Coronary artery (tissue), 2 donors: ENCODE measurements around the gene RCC1.
"Not testable (repeated sequence)": the region's sequence is repeated elsewhere in the genome, so short reads cannot be mapped to it uniquely, and the experiment has no call there.

Source experiments
- DNase-seq: peaks from one replicate; pipeline ENCODE4 v3.0.0-alpha.2; 2017; ENCODE audit warnings: low spot score
- H3K27ac ChIP-seq, 2 donors: fragments of 200-600 bp; sonication (generic); one replicate each; pipeline ENCODE4 v1.5.1; 2016 to 2019
- H3K4me3 ChIP-seq: fragments of 200-600 bp; sonication (generic); 2 replicates; pipeline ENCODE4 v1.5.1; 2016; ENCODE audit warnings: mild to moderate bottlenecking, moderate library complexity
- TF ChIP-seq, protein P1 (sequence below): fragments of 200-600 bp; sonication (generic); IDR thresholded peaks from one replicate; pipeline ENCODE4 v1.5.1; 2019; ENCODE audit warnings: antibody characterized with exemption

Gene RCC1

DNA sequence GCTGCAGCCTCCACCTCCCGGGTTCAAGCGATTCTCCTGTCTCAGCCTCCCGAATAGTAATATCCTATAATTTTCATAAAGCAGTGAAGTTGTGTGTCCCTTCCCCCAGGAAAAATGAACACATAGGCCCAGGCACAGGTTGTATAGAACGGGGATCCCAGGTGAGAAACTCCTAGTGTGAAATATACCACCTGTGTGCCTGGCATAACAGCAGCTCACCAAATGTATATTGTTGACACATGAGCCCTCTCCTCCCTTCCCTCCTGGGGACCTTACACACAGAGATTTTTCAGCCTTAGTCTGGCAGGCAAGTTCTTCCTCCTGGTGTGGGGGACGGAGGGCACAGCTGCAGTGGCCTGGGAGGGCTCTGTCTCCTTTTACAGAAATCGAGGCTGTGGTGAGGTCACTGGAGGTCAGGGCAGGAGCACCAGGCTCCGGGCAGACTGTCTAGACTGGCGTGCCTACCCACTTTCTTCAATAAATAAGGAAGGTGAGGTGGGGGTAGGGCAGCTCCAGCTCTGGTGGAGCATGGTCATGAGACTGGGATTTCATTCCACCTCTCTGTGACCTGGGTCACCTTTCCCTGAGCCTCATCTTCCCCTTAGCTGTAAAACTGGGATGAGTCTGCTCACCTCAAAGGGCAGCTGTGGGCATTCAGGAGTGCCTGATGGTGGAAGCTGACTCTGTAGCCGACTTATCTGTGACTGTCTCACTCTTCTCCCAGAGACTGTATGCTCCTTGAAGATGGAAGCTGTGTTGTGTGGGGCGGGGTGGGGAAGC, 14.3 kb downstream of the RCC1 start:
- H3K27ac ChIP-seq: no peak overlapping the region

DNA sequence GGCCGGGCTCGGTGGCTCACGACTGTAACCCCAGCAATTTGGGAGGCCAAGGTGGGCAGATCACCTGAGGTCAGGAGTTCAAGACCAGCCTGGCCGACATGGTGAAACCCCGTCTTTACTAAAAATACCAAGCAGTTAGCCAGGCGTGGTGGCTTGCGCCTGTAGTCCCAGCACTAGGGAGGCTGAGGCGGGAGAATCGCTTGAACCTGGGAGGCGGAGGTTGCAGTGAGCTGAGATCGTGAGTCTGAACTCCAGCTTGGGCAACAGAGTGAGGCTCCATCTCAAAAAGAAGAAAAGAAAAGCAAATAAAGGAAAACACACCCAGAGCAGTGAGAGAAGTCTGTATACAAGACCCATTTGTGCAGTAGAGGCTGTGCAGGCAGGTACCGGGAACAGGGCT, 15.0 kb downstream of the RCC1 start:
- not testable (repeated sequence) for H3K4me3 ChIP-seq, H3K27ac ChIP-seq, DNase-seq

More for the DNA sequence above, 14.3 kb downstream of the RCC1 start:
- H3K4me3 ChIP-seq: no peak overlapping the region
- DNase-seq: no peak
- TF ChIP-seq, protein P1, sequence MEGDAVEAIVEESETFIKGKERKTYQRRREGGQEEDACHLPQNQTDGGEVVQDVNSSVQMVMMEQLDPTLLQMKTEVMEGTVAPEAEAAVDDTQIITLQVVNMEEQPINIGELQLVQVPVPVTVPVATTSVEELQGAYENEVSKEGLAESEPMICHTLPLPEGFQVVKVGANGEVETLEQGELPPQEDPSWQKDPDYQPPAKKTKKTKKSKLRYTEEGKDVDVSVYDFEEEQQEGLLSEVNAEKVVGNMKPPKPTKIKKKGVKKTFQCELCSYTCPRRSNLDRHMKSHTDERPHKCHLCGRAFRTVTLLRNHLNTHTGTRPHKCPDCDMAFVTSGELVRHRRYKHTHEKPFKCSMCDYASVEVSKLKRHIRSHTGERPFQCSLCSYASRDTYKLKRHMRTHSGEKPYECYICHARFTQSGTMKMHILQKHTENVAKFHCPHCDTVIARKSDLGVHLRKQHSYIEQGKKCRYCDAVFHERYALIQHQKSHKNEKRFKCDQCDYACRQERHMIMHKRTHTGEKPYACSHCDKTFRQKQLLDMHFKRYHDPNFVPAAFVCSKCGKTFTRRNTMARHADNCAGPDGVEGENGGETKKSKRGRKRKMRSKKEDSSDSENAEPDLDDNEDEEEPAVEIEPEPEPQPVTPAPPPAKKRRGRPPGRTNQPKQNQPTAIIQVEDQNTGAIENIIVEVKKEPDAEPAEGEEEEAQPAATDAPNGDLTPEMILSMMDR: no peak

- TF ChIP-seq, protein P1: no peak
- H3K4me3 ChIP-seq: no peak overlapping the region
- DNase-seq: no peak
- no peak overlapping the region for H3K27ac ChIP-seq
Measured at GRCh38 chr1:28521502-28522164, 15.8 kb downstream of the RCC1 start.

DNA sequence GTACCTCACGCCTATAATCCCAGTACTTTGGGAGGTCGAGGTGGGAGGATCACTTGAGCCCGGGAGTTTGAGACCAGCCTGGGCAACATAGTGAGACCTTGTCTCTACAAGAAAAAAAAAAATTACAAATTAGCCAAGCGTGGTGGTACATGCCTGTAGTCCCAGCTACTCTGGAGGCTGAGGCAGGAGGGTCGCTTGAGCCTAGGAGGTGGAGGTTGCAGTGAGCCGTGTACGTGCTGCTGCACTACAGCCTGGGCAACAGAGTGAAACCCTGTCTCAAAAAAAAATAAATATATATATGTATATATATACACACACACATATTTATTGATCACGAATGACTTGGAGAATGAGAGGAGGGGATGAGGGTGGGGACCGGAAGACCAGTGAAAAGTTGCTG, 16.7 kb downstream of the RCC1 start:
- not testable (repeated sequence) for DNase-seq, H3K27ac ChIP-seq, H3K4me3 ChIP-seq

GRCh38 chr1:28525002-28525642, 19.3 kb downstream of the RCC1 start:
- H3K4me3 ChIP-seq, DNase-seq, H3K27ac ChIP-seq: not testable (repeated sequence)

GRCh38 chr1:28526886-28527285, 21.0 kb downstream of the RCC1 start:
- no peak overlapping the region for H3K27ac ChIP-seq
- no peak overlapping the region for H3K4me3 ChIP-seq
- TF ChIP-seq, protein P1: no peak
- DNase-seq: no peak

DNA sequence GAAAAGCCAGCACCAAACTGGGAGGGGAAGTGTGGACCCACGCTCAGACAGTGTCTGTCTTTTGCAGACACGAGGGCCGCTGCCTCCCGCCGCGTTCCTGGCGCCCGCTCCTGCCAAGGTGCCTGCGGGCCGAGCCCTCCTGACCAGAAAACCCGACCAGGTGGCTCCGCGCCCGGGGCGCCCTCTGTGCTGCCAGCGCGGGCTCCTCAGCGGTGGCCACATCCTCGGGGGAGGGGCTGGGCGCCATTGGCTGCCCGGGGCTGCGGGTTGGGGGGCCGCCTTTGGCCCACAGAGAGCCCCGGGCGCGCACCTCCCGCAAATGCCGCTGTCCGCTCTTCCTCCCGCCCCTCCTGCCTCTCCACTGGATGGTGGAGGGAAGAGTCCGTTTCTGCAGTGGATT, 24.6 kb downstream of the RCC1 start:
- no peak for DNase-seq
- Histone ChIP-seq H3K4me3 (no peak overlapping the region), H3K27ac (no peak overlapping the region)
- TF ChIP-seq, protein P1: no peak

DNA sequence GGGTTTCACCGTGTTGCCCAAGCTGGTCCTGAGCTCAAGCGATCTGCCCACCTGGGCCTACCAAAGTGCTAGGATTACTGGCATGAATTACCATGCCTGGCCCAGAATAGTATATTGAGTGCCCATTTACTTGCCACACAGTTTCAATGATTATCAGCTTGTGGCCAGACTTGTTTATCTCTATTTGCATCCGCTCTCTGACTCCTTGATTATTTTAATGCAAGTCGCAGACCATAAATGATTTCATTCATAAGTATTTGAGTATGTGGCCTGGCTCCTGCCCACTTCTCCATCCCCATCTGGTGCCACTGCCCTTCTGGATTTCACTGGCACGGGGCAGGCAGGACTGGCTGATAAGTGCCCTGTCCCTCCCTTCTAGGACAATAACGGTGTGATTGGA, 28.8 kb downstream of the RCC1 start:
- TF ChIP-seq, protein P1: no peak
- no peak for DNase-seq
- Histone ChIP-seq H3K27ac (no peak overlapping the region), H3K4me3 (no peak overlapping the region)
